NOMO-1 treated with DMSO at 0.1 percent for 48 hours (cell line): Measurements from ENCODE around the gene C1orf174.
"Not testable (repeated sequence)": the region's sequence is repeated elsewhere in the genome, so short reads cannot be mapped to it uniquely, and the experiment has no call there.

Source experiments
- DNase-seq: peaks from one replicate; lab custom pipeline; 2025; ENCODE audit not compliant: unreplicated experiment; lab: John Stamatoyannopoulos, UW

The C1orf174 gene

GRCh38 chr1:3926956-3927355 is 26.9 kb upstream of the C1orf174 start:
- no peak for DNase-seq

GRCh38 chr1:3925762-3926161 is 25.7 kb upstream of the C1orf174 start:
- no peak for DNase-seq

- no peak for DNase-seq
Measured at GRCh38 chr1:3925256-3925655, 25.2 kb upstream of the C1orf174 start.

- no peak for DNase-seq
Measured at GRCh38 chr1:3924825-3925220, 24.8 kb upstream of the C1orf174 start.

GRCh38 chr1:3924186-3924824 is 24.2 kb upstream of the C1orf174 start:
- no peak for DNase-seq

- DNase-seq, result no peak
Measured at GRCh38 chr1:3923378-3924185, 23.5 kb upstream of the C1orf174 start.

- no peak for DNase-seq
Measured at GRCh38 chr1:3922851-3923250, 22.8 kb upstream of the C1orf174 start.

- DNase-seq, result no peak
Measured at GRCh38 chr1:3922201-3922725, 22.2 kb upstream of the C1orf174 start.

GRCh38 chr1:3921765-3922164 is 21.7 kb upstream of the C1orf174 start:
- no peak for DNase-seq

- DNase-seq, result no peak
Measured at GRCh38 chr1:3919706-3920105, 19.6 kb upstream of the C1orf174 start.

GRCh38 chr1:3918966-3919611 is 19.0 kb upstream of the C1orf174 start:
- DNase-seq, result no peak

- not testable (repeated sequence) for DNase-seq
Measured at GRCh38 chr1:3918359-3918758, 18.3 kb upstream of the C1orf174 start.

GRCh38 chr1:3917761-3918160 is 17.7 kb upstream of the C1orf174 start:
- DNase-seq, result no peak

- DNase-seq, result no peak
Measured at GRCh38 chr1:3915551-3916121, 15.6 kb upstream of the C1orf174 start.

GRCh38 chr1:3914911-3915310 is 14.8 kb upstream of the C1orf174 start:
- DNase-seq, result no peak

- DNase-seq, result no peak
Measured at GRCh38 chr1:3914331-3914851, 14.3 kb upstream of the C1orf174 start.

- DNase-seq, result no peak
Measured at GRCh38 chr1:3912809-3913685, 13.0 kb upstream of the C1orf174 start.

GRCh38 chr1:3911981-3912808 is 12.1 kb upstream of the C1orf174 start:
- DNase-seq, result no peak
